ENCODE results near the gene CD99L2. TPM values are rescaled to one million over a fixed set of nuclear protein-coding genes. Genes with fewer than 3 reads are reported as not detected.

CD99L2 gene
- total RNA-seq, 1 experiment from 2014 or later = 9.4 TPM

GRCh38 chrX:150765237-150765636 is 133.2 kb downstream of the CD99L2 start:
- no peaks in the 10 kb centered on the region for H3K9me3 Mint-ChIP-seq
- POLR2A ChIA-PET = no interaction called here
- H3K36me3 Mint-ChIP-seq = no peaks in the 10 kb centered on the region
- DNase-seq (ENCODE audit: low spot score) (no peak), ATAC-seq (no peak)
- H3K27me3 Mint-ChIP-seq (ENCODE audit: low read depth) = no peaks in the 10 kb centered on the region
- peaks cover 17% of the 10 kb centered on the region for H3K4me1 Mint-ChIP-seq
- no peak overlapping the region for H3K27ac Mint-ChIP-seq
- TF ChIP-seq ZNF232 (CRISPR knock-in tag; IDR thresholded peaks at IDR 0.05) (no peak), ZNF138 (CRISPR knock-in tag; conservative IDR thresholded peaks at IDR 0.05) (no peak), TP53 (CRISPR knock-in tag; IDR thresholded peaks at IDR 0.05) (no peak), NR1H2 (CRISPR knock-in tag; IDR thresholded peaks at IDR 0.05) (no peak), GTF2I (CRISPR knock-in tag; conservative IDR thresholded peaks at IDR 0.05) (no peak), ZSCAN18 (CRISPR knock-in tag; IDR thresholded peaks at IDR 0.05) (no peak), IRF1 (CRISPR knock-in tag; IDR thresholded peaks at IDR 0.05) (no peak), FOXP1 (CRISPR knock-in tag; IDR thresholded peaks at IDR 0.05; ENCODE audit: borderline replicate concordance) (no peak), RORB (CRISPR knock-in tag; IDR thresholded peaks at IDR 0.05) (no peak), MXD4 (CRISPR knock-in tag; IDR thresholded peaks at IDR 0.05; ENCODE audit: borderline replicate concordance) (no peak)
- TF ChIP-seq, protein P1, sequence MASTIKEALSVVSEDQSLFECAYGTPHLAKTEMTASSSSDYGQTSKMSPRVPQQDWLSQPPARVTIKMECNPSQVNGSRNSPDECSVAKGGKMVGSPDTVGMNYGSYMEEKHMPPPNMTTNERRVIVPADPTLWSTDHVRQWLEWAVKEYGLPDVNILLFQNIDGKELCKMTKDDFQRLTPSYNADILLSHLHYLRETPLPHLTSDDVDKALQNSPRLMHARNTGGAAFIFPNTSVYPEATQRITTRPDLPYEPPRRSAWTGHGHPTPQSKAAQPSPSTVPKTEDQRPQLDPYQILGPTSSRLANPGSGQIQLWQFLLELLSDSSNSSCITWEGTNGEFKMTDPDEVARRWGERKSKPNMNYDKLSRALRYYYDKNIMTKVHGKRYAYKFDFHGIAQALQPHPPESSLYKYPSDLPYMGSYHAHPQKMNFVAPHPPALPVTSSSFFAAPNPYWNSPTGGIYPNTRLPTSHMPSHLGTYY (CRISPR knock-in tag; IDR thresholded peaks at IDR 0.05) = no peak
- TF ChIP-seq, protein P2, sequence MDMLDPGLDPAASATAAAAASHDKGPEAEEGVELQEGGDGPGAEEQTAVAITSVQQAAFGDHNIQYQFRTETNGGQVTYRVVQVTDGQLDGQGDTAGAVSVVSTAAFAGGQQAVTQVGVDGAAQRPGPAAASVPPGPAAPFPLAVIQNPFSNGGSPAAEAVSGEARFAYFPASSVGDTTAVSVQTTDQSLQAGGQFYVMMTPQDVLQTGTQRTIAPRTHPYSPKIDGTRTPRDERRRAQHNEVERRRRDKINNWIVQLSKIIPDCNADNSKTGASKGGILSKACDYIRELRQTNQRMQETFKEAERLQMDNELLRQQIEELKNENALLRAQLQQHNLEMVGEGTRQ (CRISPR knock-in tag; IDR thresholded peaks at IDR 0.05) = no peak
- no peak overlapping the region for H3K4me3 Mint-ChIP-seq
- CTCF ChIA-PET = no interaction called here

- Mint-ChIP-seq H3K27me3 (ENCODE audit: low read depth) (no peaks in the 10 kb centered on the region), H3K4me1 (peaks cover 17% of the 10 kb centered on the region), H3K9me3 (no peaks in the 10 kb centered on the region), H3K27ac (no peak overlapping the region), H3K36me3 (0 out of 2 replicates have a peak, but pooled peaks cover under 1% of the 10 kb centered on the region), H3K4me3 (no peak overlapping the region)
- POLR2A ChIA-PET = no interaction called here
- DNase-seq (ENCODE audit: low spot score) (no peak), ATAC-seq (no peak)
- no peak for TF ChIP-seq IRF2 (CRISPR knock-in tag; IDR thresholded peaks at IDR 0.05; ENCODE audit: borderline replicate concordance, low read depth)
- no peak for TF ChIP-seq ZNF317 (CRISPR knock-in tag; IDR thresholded peaks at IDR 0.05; ENCODE audit: borderline replicate concordance, low read depth)
- TF ChIP-seq MAX (CRISPR knock-in tag; IDR thresholded peaks at IDR 0.05) = no peak
- TF ChIP-seq ETV6 (CRISPR knock-in tag; IDR thresholded peaks at IDR 0.05) = no peak
- TF ChIP-seq JUN (CRISPR knock-in tag; IDR thresholded peaks at IDR 0.05) = no peak
- no peak for TF ChIP-seq CTCF (IDR thresholded peaks at IDR 0.05)
- no peak for TF ChIP-seq GTF2I (CRISPR knock-in tag; conservative IDR thresholded peaks at IDR 0.05)
- CTCF ChIA-PET = interaction anchor here (2.1 to 3.0 kb wide), 2 partner anchors 8 to 318 kb away, joined by 6 to 22 read pairs; no protein-coding TSS in a partner anchor
Observed at GRCh38 chrX:150763810-150764209, 134.7 kb downstream of the CD99L2 start.
